Neuronal stem cell (in vitro differentiated cells): ENCODE results near the gene FAM25C.
"Not testable (repeated sequence)": the region's sequence is repeated elsewhere in the genome, so short reads cannot be mapped to it uniquely, and the experiment has no call there.

Experiments
- DNase-seq: peaks from one replicate; pipeline ENCODE4 v3.0.0-alpha.2; 2013; ENCODE audit warnings: low spot score
- H2AFZ ChIP-seq: one replicate; pipeline ENCODE4 v1.6.1; 2013; ENCODE audit warnings: mild to moderate bottlenecking, low read length, inconsistent platforms
- H2AK5ac ChIP-seq: 2 replicates; pipeline ENCODE4 v1.6.1; 2013; ENCODE audit warnings: low read depth, mild to moderate bottlenecking, inconsistent platforms, low read length, moderate library complexity, mixed read lengths
- H2BK120ac ChIP-seq: 2 replicates; pipeline ENCODE4 v1.6.1; 2013; ENCODE audit warnings: low read depth, mild to moderate bottlenecking, inconsistent platforms, low read length, moderate library complexity, mixed read lengths
- H2BK12ac ChIP-seq: one replicate; pipeline ENCODE4 v1.6.1; 2013; ENCODE audit warnings: low read length, inconsistent platforms
- H2BK15ac ChIP-seq: 2 replicates; pipeline ENCODE4 v1.6.1; 2013; ENCODE audit warnings: mild to moderate bottlenecking, low read length, inconsistent platforms, mixed read lengths
- H2BK5ac ChIP-seq: one replicate; pipeline ENCODE4 v1.6.1; 2013; ENCODE audit warnings: inconsistent platforms, mild to moderate bottlenecking, low read length, moderate library complexity
- H3K14ac ChIP-seq: one replicate; pipeline ENCODE4 v1.6.1; 2013; ENCODE audit warnings: low read length, inconsistent platforms
- H3K18ac ChIP-seq: 2 replicates; pipeline ENCODE4 v1.6.1; 2013; ENCODE audit warnings: low read length, inconsistent platforms
- H3K23ac ChIP-seq: 2 replicates; pipeline ENCODE4 v1.6.1; 2013; ENCODE audit warnings: low read depth, mild to moderate bottlenecking, mixed read lengths, low read length, inconsistent platforms; ENCODE audit not compliant: poor library complexity
- H3K27ac ChIP-seq: replicated peaks from 3 replicates; pipeline ENCODE4 v1.5.1; 2013; ENCODE audit warnings: low read length, inconsistent platforms
- H3K27me3 ChIP-seq, 3 experiments: 2 replicates each; pipeline ENCODE4 v1.6.1; 2013; ENCODE audit warnings: low read length in 3 of 3, mild to moderate bottlenecking in 2 of 3, inconsistent platforms in 1 of 3, low read depth in 1 of 3, mixed read lengths in 1 of 3, moderate library complexity in 1 of 3; ENCODE audit not compliant: control insufficient read depth in 3 of 3, insufficient read depth in 3 of 3
- H3K36me3 ChIP-seq, 2 donors: replicated peaks in 1 of 2; 2 replicates each; pipeline ENCODE4 v1.6.1; 2013; ENCODE audit warnings: low read length in 2 of 2; ENCODE audit not compliant: control insufficient read depth in 2 of 2, insufficient read depth in 2 of 2
- H3K4ac ChIP-seq: 2 replicates; pipeline ENCODE4 v1.6.1; 2013; ENCODE audit warnings: inconsistent platforms, mild to moderate bottlenecking, low read length, moderate library complexity
- H3K4me1 ChIP-seq, 2 donors: 1 replicate in 1 of 2; 2 replicates in 1 of 2; pipeline ENCODE4 v1.6.1; 2013; ENCODE audit warnings: low read length in 2 of 2, low read depth in 1 of 2; ENCODE audit not compliant: control insufficient read depth in 2 of 2, insufficient read depth in 1 of 2
- H3K4me2 ChIP-seq: one replicate; pipeline ENCODE4 v1.6.1; 2013; ENCODE audit warnings: mild to moderate bottlenecking, low read length, inconsistent platforms; ENCODE audit not compliant: insufficient read depth, poor library complexity, severe bottlenecking
- H3K4me3 ChIP-seq, 2 donors: 2 replicates each; pipeline ENCODE4 v1.5.1; 2013; ENCODE audit warnings: low read length in 2 of 2, mild to moderate bottlenecking in 2 of 2, inconsistent platforms in 1 of 2, moderate library complexity in 1 of 2
- H3K79me1 ChIP-seq: one replicate; pipeline ENCODE4 v1.6.1; 2013; ENCODE audit warnings: low read depth, mild to moderate bottlenecking, inconsistent platforms, low read length, moderate library complexity
- H3K9ac ChIP-seq: one replicate; pipeline ENCODE4 v1.6.1; 2013; ENCODE audit warnings: mild to moderate bottlenecking, low read depth, low read length, inconsistent platforms; ENCODE audit not compliant: poor library complexity
- H3K9me3 ChIP-seq, 2 donors: replicated peaks in 1 of 2; 2 replicates each; pipeline versions ENCODE3 to v1.6.1; 2013; ENCODE audit warnings: low read length in 2 of 2, mild to moderate bottlenecking in 2 of 2, inconsistent platforms in 1 of 2, low read depth in 1 of 2, mixed read lengths in 1 of 2, moderate library complexity in 1 of 2; ENCODE audit not compliant: control insufficient read depth in 2 of 2, insufficient read depth in 1 of 2
- H4K8ac ChIP-seq: one replicate; pipeline ENCODE4 v1.6.1; 2013; ENCODE audit warnings: low read depth, mild to moderate bottlenecking, inconsistent platforms, low read length, moderate library complexity
- H4K91ac ChIP-seq: one replicate; pipeline ENCODE4 v1.6.1; 2013; ENCODE audit warnings: low read length, low read depth, mild to moderate bottlenecking, inconsistent platforms; ENCODE audit not compliant: poor library complexity
- WGBS, 2 donors: extraction: QIAGEN DNeasy Blood & Tissue Kit; methylation state at CpG; one replicate each; pipeline ENCODE4 v1.1.7; 2013; ENCODE audit warnings: missing lambda C conversion rate in 2 of 2, mixed read lengths in 1 of 2; ENCODE audit not compliant: insufficient read length in 2 of 2, insufficient replicate concordance in 1 of 2; ENCODE audit errors: extremely low coverage in 2 of 2; 5-methylcytosine and 5-hydroxymethylcytosine counted together

Gene FAM25C

GRCh38 chr10:47975409-47975808, 24.2 kb downstream of the FAM25C start:
- H4K91ac ChIP-seq, H2BK15ac ChIP-seq, H3K27me3 ChIP-seq, H3K27ac ChIP-seq, H3K4me2 ChIP-seq, H2BK12ac ChIP-seq, H4K8ac ChIP-seq, H3K4me3 ChIP-seq, H3K36me3 ChIP-seq, H3K9me3 ChIP-seq, H3K9ac ChIP-seq, H3K79me1 ChIP-seq, H3K4me1 ChIP-seq, H2BK5ac ChIP-seq, H3K23ac ChIP-seq, H2AK5ac ChIP-seq, H3K18ac ChIP-seq, DNase-seq, H2BK120ac ChIP-seq, H3K14ac ChIP-seq, H2AFZ ChIP-seq, H3K4ac ChIP-seq: not testable (repeated sequence)
- WGBS, 2 donors = no CpG with 5 or more reads among the region's 3 CpGs

GRCh38 chr10:47973131-47973530, 26.5 kb downstream of the FAM25C start:
- H3K9me3 ChIP-seq, H3K4me3 ChIP-seq, H2AK5ac ChIP-seq, H3K14ac ChIP-seq, H3K36me3 ChIP-seq, H3K79me1 ChIP-seq, H3K27me3 ChIP-seq, H3K4ac ChIP-seq, H4K8ac ChIP-seq, H3K9ac ChIP-seq, H3K27ac ChIP-seq, H2BK5ac ChIP-seq, H2BK12ac ChIP-seq, H3K18ac ChIP-seq, H2BK15ac ChIP-seq, H4K91ac ChIP-seq, DNase-seq, H2AFZ ChIP-seq, H3K4me2 ChIP-seq, H2BK120ac ChIP-seq, H3K23ac ChIP-seq, H3K4me1 ChIP-seq: not testable (repeated sequence)

DNA sequence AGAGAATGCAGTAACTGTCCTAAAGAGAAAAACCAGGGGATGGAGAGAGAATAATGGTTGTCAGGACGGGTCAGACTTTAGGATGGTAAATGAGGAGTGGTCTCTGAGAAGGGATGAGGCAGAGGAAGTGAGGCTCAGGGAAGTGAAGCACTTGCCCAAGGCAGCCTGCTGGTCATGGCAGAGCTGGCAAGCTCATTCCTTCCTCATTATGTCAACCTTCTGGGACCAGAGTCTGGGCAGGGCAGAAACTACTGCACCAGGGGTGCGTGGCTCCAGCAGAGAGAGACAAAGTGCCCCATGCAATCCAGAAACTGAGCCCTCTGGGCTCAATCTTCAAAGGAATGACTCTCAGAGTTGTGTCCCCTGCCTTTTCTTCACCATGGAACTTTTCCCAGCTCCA, 27.5 kb downstream of the FAM25C start:
- not testable (repeated sequence) for DNase-seq, H3K27ac ChIP-seq, H4K91ac ChIP-seq, H2BK120ac ChIP-seq, H3K9ac ChIP-seq, H3K9me3 ChIP-seq, H3K4me2 ChIP-seq, H3K4ac ChIP-seq, H3K18ac ChIP-seq, H3K4me3 ChIP-seq, H2BK5ac ChIP-seq, H3K36me3 ChIP-seq, H3K23ac ChIP-seq, H3K27me3 ChIP-seq, H2BK15ac ChIP-seq, H3K79me1 ChIP-seq, H4K8ac ChIP-seq, H2BK12ac ChIP-seq, H3K14ac ChIP-seq, H2AK5ac ChIP-seq, H3K4me1 ChIP-seq, H2AFZ ChIP-seq
- WGBS, 2 donors = no CpG with 5 or more reads among the region's 2 CpGs

GRCh38 chr10:47971598-47971997, 28.0 kb downstream of the FAM25C start:
- not testable (repeated sequence) for DNase-seq, H3K4me2 ChIP-seq, H3K36me3 ChIP-seq, H2BK15ac ChIP-seq, H3K23ac ChIP-seq, H3K9me3 ChIP-seq, H3K4ac ChIP-seq, H3K4me1 ChIP-seq, H3K18ac ChIP-seq, H2BK120ac ChIP-seq, H2BK5ac ChIP-seq, H3K4me3 ChIP-seq, H3K27me3 ChIP-seq, H3K27ac ChIP-seq, H2AFZ ChIP-seq, H3K9ac ChIP-seq, H3K79me1 ChIP-seq, H2BK12ac ChIP-seq, H2AK5ac ChIP-seq, H3K14ac ChIP-seq, H4K91ac ChIP-seq, H4K8ac ChIP-seq
- no CpG with 5 or more reads among the region's 5 CpGs for WGBS, 2 donors
